NCI-H2227 (cell line): ENCODE measurements around the gene JAG2.

Experiments
- DNase-seq: peaks from one replicate; lab custom pipeline; 2025; ENCODE audit not compliant: unreplicated experiment; lab: John Stamatoyannopoulos, UW

JAG2 gene

GRCh38 chr14:105151838-105152793, 16.5 kb downstream of the JAG2 start:
- no peak for DNase-seq

- no peak for DNase-seq
These were observed 17.3 kb downstream of the JAG2 start for GRCh38 chr14:105151084-105151837.

GRCh38 chr14:105150368-105151083, 18.1 kb downstream of the JAG2 start:
- DNase-seq = no peak

GRCh38 chr14:105150026-105150367, 18.6 kb downstream of the JAG2 start:
- no peak for DNase-seq

GRCh38 chr14:105149146-105149781, 19.3 kb downstream of the JAG2 start:
- no peak for DNase-seq

- no peak for DNase-seq
These were observed 19.9 kb downstream of the JAG2 start for GRCh38 chr14:105148604-105149145.

GRCh38 chr14:105147671-105148603, 20.6 kb downstream of the JAG2 start:
- DNase-seq = no peak

GRCh38 chr14:105146976-105147635, 21.5 kb downstream of the JAG2 start:
- DNase-seq = no peak

- no peak for DNase-seq
These were observed 22.2 kb downstream of the JAG2 start for GRCh38 chr14:105146181-105146975.

- no peak for DNase-seq
These were observed 23.0 kb downstream of the JAG2 start for GRCh38 chr14:105145381-105146180.

GRCh38 chr14:105144666-105145380, 23.8 kb downstream of the JAG2 start:
- DNase-seq = no peak

- no peak for DNase-seq
These were observed 24.4 kb downstream of the JAG2 start for GRCh38 chr14:105144026-105144665.

GRCh38 chr14:105143451-105144025, 25.0 kb downstream of the JAG2 start:
- DNase-seq = no peak

GRCh38 chr14:105142651-105143450, 25.7 kb downstream of the JAG2 start:
- DNase-seq = no peak
